Astrocyte of the spinal cord (primary cell): ENCODE results near the gene ATG14.

Experiments used
- DNase-seq: peaks from one replicate; pipeline ENCODE4 v3.0.0; 2011; ENCODE audit warnings: low read depth, low spot score
- H3K4me3 ChIP-seq: 2 replicates; pipeline ENCODE4 v1.5.1; 2011; ENCODE audit warnings: low read depth, mild to moderate bottlenecking, low read length, moderate library complexity
- CTCF ChIP-seq: IDR thresholded peaks from 2 replicates; pipeline ENCODE4 v1.5.1; 2012; ENCODE audit warnings: low read depth, mild to moderate bottlenecking, low read length, inconsistent platforms
- in situ Hi-C: cut with HindIII; loops from 2 replicates; pipeline ENCODE4 v1.10.0; 2017; ENCODE audit warnings: low sequenced_read_pairs

The ATG14 gene

DNA sequence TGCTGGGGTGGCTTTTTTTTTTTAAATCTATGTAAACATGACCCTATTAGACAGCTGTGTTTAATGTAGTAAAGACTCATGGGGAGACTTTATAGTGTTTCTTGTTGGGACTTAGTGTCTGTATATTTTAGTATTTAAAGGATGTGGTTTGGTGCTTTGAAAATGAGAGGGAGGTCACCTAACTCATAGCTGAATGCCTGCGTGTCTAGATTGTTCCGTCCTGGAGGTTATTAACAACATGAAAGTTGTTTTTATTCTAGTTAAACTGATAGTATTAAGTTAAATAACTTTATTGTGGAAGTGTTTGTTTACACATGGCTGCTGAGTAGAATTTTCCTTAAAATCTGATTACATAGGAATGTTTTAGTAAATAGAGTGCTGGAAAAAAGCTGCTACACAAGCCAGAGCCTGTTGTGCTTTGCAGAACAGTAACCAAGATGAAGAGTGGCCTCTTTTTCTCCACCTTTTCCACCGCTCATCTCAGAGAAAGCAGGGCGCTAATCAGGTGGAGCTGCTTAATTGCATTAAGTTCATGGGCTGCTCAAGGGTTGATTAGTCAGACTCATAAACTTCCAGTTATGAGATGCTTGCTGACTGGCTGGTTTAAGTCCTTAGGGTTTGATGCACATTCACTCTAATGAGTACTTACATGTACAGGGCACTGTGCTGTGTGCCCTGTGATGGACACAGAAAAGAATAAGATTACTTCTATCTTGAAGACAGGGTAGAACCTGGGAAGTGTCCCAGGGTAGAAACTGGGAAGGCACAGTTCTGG lies 77.7 kb downstream of the ATG14 start:
- in situ Hi-C loops = no loop called here
- peak; percentile 61 for DNase-seq
- TF ChIP-seq CTCF = no peak
- no peak overlapping the region for H3K4me3 ChIP-seq

DNA sequence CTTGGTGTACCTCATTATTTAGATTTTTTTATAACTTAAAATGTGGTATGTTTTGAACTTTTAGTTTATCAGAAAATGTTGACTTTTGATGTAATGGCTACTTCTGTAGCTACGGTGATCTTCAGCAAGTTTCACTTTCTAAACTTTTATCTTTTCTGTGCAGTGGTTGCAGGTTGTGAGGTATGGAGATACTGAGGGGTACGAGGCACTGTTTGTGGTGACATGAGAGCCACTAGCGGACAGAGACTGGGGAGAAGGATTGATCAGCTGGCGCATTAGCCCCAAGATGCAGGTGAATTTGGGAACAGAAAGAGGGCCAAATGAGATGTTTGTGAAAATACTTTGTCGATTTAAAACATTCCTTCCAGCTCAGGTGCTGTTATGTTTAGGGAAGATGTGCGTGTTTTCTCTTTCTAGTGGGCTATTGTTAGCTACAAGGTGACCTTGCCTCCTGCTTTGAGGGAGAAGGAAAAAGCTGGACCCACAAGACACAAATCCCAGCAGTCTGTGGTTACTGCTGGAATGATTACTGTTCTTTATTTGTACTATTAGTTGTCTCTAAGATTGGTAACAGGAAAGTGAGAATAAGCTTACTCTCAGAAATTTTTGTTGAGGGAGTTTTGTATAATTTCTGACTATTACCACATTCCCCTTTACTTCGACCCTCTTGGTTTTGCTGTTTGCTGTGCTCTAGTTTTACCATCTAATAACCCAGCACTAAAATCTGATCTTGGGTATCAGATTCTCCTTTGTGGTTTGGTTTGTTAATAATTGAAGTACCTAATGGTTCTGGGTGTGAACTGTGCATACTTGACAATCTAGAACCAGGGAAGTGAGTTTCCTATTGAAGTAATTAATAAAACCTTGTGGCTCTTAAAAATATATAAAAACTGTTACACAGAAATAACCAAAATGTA lies 78.7 kb downstream of the ATG14 start:
- TF ChIP-seq CTCF = no peak
- in situ Hi-C loops = no loop called here
- peak; percentile 51 for DNase-seq
- H3K4me3 ChIP-seq = no peak overlapping the region

DNA sequence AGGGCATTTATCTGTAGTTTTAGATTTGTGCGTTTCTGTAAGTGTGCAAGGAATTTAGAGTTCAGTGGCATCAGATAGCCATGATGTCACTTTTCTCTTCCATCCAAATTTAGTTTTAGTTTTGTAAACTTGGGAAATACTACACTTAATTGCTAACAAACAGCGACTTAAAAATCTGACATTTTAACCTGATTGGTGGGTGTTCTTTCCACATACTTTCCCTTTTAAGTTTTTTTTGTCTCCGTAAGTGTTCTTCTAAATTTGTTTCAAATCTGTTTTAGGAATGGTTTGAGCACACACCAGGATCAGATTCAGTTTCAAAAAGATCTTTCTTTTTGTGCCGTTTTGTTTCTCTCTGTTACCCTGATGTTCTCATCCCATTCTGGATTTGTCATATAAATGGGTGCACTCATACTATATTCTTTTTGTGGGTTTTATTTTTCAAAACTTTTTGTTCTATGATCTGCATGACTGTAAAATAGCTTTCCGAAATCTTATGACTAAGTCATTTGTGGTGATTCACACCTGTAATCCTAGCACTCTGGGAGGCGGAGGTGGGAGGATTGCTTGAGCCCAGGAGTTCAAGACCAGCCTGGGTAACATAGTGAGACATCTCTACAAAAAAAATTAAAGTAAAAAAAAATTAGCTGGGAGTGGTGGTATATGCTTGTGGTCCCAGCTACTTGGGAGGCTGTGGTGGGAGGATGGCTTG lies 81.5 kb downstream of the ATG14 start:
- no peak for TF ChIP-seq CTCF
- H3K4me3 ChIP-seq = no peak overlapping the region
- no peak for DNase-seq
- in situ Hi-C loops = no loop called here

DNA sequence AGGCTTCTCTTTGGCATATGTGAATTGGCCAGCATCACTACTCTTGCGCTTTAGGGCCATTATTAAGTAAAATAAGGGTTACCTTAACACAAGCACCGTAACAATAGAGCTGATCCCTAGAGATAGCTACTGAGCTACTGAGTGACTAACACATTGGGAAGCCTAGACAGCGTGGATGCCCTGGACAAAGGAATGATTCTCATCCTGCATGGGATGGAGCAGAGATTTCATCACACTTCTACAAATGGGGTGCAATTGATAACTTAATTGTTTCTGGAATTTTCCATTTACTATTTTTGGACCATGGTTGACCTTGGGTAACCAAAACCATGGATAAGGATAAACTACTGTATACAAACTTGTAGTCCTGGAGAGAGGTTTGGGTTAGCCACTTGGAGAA lies 83.3 kb downstream of the ATG14 start:
- no peak overlapping the region for H3K4me3 ChIP-seq
- TF ChIP-seq CTCF = no peak
- DNase-seq = no peak
- in situ Hi-C loops = no loop called here

GRCh38 chr14:55327179-55327578 lies 84.5 kb downstream of the ATG14 start:
- no peak for DNase-seq
- in situ Hi-C loops = no loop called here
- TF ChIP-seq CTCF = no peak
- no peak overlapping the region for H3K4me3 ChIP-seq

GRCh38 chr14:55324812-55325211 lies 86.8 kb downstream of the ATG14 start:
- H3K4me3 ChIP-seq = no peak overlapping the region
- in situ Hi-C loops = no loop called here
- TF ChIP-seq CTCF = no peak
- DNase-seq = no peak
